Vagina (tissue), 2 donors: ENCODE measurements around the gene THPO.

ENCODE experiments used
- CTCF ChIP-seq, 3 experiments: fragments of 450-650 bp in 2 of 3; fragments of 200-600 bp in 1 of 3; sonication (generic) in 1 of 3; IDR thresholded peaks; one replicate each; pipeline ENCODE4 v1.5.1; 2017 to 2019; ENCODE audit warnings: antibody characterized with exemption in 3 of 3, mild to moderate bottlenecking in 2 of 3, moderate library complexity in 2 of 3
- POLR2A ChIP-seq, 2 donors: fragments of 450-650 bp; IDR thresholded peaks; one replicate each; pipeline ENCODE4 v1.6.1; 2017; ENCODE audit warnings: antibody characterized with exemption in 2 of 2, mild to moderate bottlenecking in 2 of 2, moderate library complexity in 2 of 2
- POLR2AphosphoS5 ChIP-seq, 2 donors: sonication (generic); formaldehyde crosslinking; IDR thresholded peaks; one replicate each; pipeline ENCODE4 v1.9.0; 2017; ENCODE audit warnings: antibody characterized with exemption in 2 of 2, mild to moderate bottlenecking in 2 of 2, low read depth in 1 of 2; ENCODE audit not compliant: insufficient read depth in 1 of 2

DNA sequence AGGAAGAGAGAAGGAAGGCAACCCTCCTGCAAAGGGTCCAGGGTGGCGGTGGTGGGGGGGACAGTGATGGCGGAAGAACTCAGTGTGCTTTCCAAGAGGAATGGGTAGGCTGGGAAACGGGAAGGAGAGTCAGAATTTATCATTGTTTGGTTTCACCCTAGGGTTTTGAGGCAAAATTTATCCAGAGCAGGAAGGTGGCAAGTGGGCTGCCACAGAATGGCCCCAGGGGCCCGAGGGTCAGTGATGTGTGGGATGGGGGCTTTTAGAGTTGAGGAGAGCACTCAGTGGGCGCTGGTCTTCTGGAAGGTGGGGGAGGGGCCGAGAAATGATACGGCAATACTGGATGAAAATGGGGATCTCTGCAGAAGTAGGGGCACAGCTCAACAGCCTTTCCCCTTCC, 40.0 kb downstream of the THPO start:
- no peak for TF ChIP-seq CTCF (IDR thresholded peaks at IDR 0.05)
- TF ChIP-seq POLR2AphosphoS5 (IDR thresholded peaks at IDR 0.05; ENCODE audit: insufficient read depth in 1 of 2, low read depth in 1 of 2) = no peak
- TF ChIP-seq POLR2A (IDR thresholded peaks at IDR 0.05) = no peak
